ENCODE data around the gene STPG3.
A peak's percentile ranks its signal among the peaks of the same experiment; 100 is the strongest.

Gene STPG3

DNA sequence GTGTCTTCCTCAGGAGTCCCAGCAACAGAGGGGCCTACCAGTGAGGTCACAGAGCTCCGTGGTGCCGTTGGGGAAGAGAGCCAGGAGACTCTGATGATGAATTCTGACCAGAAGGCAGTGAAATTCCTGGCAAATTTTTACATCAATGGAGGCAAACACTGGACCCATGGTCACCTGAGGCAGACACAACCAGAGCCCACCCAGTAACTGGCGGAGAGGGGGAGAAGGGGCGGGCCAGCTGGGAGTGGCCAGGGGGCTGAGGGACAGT lies at the start of gene STPG3:
TSS of gene STPG3 (plus strand) at position 93 of the 268 bp plus-strand sequence. CDS start at position 94, 1 bp downstream.
- H3K27ac ChIP-seq, result no peak within 1 kb of the TSS
- no peak for TF ChIP-seq CTCF (conservative IDR thresholded peaks at IDR 0.05)

- no peak for TF ChIP-seq CTCF (conservative IDR thresholded peaks at IDR 0.05)
- no peak overlapping the region for H3K27ac ChIP-seq
These were observed 48.1 kb upstream of the STPG3 start for GRCh38 chr9:137202966-137203365.

DNA sequence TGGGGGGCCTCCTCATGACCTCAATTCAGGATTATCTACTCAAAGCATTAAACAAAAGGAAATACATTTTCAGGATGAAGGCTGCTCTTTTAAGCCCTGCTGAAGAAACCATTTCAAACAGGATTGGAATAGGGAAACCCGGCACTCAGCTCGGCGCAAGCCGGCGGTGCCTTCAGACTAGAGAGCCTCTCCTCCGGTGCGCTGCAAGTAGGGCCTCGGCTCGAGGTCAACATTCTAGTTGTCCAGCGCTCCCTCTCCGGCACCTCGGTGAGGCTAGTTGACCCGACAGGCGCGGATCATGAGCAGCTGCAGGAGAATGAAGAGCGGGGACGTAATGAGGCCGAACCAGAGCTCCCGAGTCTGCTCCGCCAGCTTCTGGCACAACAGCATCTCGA lies 46.4 kb upstream of the STPG3 start:
- no peak for TF ChIP-seq CTCF (conservative IDR thresholded peaks at IDR 0.05)
- H3K27ac ChIP-seq, result peak overlapping the region; percentile 85

- H3K27ac ChIP-seq, result peak within 1 kb of the TSS; percentile 85
- TF ChIP-seq CTCF (conservative IDR thresholded peaks at IDR 0.05), result no peak
These were observed 45.7 kb upstream of the STPG3 start, which contains the start of the genes NDOR1 and TMEM203 for GRCh38 chr9:137205126-137206069. Gene NDOR1 (plus strand): TSS chr9:137205700. CDS start chr9:137205778, 78 bp downstream. Gene TMEM203 (minus strand): TSS chr9:137205648. CDS start chr9:137205414, 234 bp downstream.

DNA sequence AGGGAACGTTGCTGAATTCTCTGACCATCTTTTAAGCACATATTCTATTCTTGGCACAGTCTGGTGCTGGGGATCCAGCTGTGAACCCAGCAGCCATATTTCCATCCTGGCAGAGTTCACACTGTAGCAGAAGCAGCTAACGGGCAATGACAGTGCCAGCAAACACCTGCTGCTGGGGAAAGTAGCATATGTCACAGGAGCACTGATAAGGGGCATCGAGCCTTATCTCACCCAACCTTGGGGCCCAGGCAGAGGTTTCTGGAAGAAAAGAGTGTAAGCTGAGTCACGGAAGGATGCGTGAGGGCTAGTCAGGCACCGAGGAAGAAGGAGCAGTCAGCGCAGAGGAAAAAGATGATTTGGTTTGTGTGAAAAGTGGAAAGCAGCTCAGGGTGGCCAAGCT lies 44.5 kb upstream of the STPG3 start:
- TF ChIP-seq CTCF (conservative IDR thresholded peaks at IDR 0.05), result no peak
- peak overlapping the region; percentile 85; the same call in 1 of the 2 replicates for H3K27ac ChIP-seq

- TF ChIP-seq CTCF (conservative IDR thresholded peaks at IDR 0.05), result no peak
- H3K27ac ChIP-seq, result no peak overlapping the region
These were observed 39.6 kb upstream of the STPG3 start for GRCh38 chr9:137211532-137211931.

DNA sequence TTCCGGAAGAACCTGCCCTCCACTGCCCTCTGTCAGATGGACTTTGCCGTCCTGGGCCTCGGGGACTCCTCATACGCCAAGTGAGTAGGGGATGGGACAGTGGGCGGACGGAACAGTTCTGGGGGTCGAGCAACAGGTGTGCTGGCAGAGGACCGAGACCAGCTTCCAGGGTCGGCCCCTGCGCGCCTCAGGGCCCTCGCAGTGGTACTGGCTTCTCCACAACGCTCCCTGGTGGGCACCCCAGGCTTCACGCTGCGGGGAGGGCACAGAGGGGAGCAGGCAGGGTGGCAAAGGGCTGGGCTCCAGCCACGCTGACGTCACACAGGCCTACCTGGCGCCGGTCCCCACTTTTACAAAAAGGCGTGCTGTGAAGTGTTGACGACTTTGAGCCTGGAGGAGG lies 38.6 kb upstream of the STPG3 start:
- H3K27ac ChIP-seq, result no peak overlapping the region
- no peak for TF ChIP-seq CTCF (conservative IDR thresholded peaks at IDR 0.05)

Measured in VCaP (cell line).